Stomach (tissue), 9 donors: ENCODE results near the gene CTDSPL. TPM values are rescaled to one million over a fixed set of nuclear protein-coding genes. Genes with fewer than 3 reads are reported as not detected.

Source experiments
- DNase-seq, 2 donors: peaks; one replicate each; pipeline versions ENCODE4 v3.0.0 to v3.0.0-alpha.2; 2013 to 2019
- H3K27ac ChIP-seq, 5 donors: fragments of 200-600 bp in 4 of 5; sonication (generic) in 4 of 5; one replicate each; pipeline ENCODE4 v1.5.1; 2013 to 2019; ENCODE audit warnings: mild to moderate bottlenecking in 1 of 5, moderate library complexity in 1 of 5
- H3K27me3 ChIP-seq, 3 donors: fragments of 200-600 bp; sonication (generic); one replicate each; pipeline ENCODE4 v1.5.1; 2017 to 2019; ENCODE audit warnings: mixed run types in 1 of 3
- H3K36me3 ChIP-seq, 4 donors: fragments of 200-600 bp; sonication (generic); 1 replicate in 3 of 4; 2 replicates in 1 of 4; pipeline ENCODE4 v1.5.1; 2016 to 2019
- H3K4me1 ChIP-seq, 4 donors: fragments of 200-600 bp; sonication (generic); one replicate each; pipeline ENCODE4 v1.5.1; 2016 to 2019
- H3K4me3 ChIP-seq, 4 donors: fragments of 200-600 bp; sonication (generic) in 3 of 4; one replicate each; pipeline ENCODE4 v1.5.1; 2016 to 2019; ENCODE audit warnings: mild to moderate bottlenecking in 1 of 4
- H3K9me3 ChIP-seq, 4 donors: fragments of 200-600 bp; sonication (generic); one replicate each; pipeline ENCODE4 v1.5.1; 2016 to 2019
- EP300 ChIP-seq: sonication (generic); formaldehyde crosslinking; IDR thresholded peaks from one replicate; pipeline ENCODE4 v1.6.1; 2017; ENCODE audit warnings: antibody characterized with exemption
- POLR2A ChIP-seq, 4 donors: fragments of 450-650 bp; IDR thresholded peaks; one replicate each; pipeline ENCODE4 v1.6.1; 2016; ENCODE audit warnings: antibody characterized with exemption in 4 of 4, control low read depth in 2 of 4, mild to moderate bottlenecking in 1 of 4, moderate library complexity in 1 of 4
- POLR2AphosphoS5 ChIP-seq, 3 donors: sonication (generic); formaldehyde crosslinking; IDR thresholded peaks; one replicate each; pipeline ENCODE4 v1.6.1; 2016; ENCODE audit warnings: antibody characterized with exemption in 3 of 3
- WGBS, 5 donors: extraction: QIAGEN DNeasy Blood & Tissue Kit in 3 of 5; methylation state at CpG; one replicate each; pipeline versions ENCODE4 v1.1.5 to v1.1.7; 2013 to 2018; 5-methylcytosine and 5-hydroxymethylcytosine counted together
- intact Hi-C: fragments of 100-400 bp; cut with DNase I; formaldehyde crosslinking; loops from one replicate; pipeline ENCODE4 v1.15.1; 2023; ENCODE audit warnings: low total_unique reads
- polyA plus RNA-seq, 3 donors: library from polyadenylated mRNA; stranded (reverse); fragments of 200-250 nt; gene quantifications; one replicate each; pipeline ENCODE4 v1.2.3, GENCODE V29; 2013
- total RNA-seq, 5 donors: library from RNA; depleted of rRNA; stranded (reverse); fragments of >200 nt; gene quantifications; one replicate each; pipeline versions ENCODE4 v1.1.0 to v1.2.3, GENCODE V29; 2014 to 2016
- TF ChIP-seq, protein P1 (sequence below), 7 experiments: fragments of 450-650 bp in 4 of 7; fragments of 200-600 bp in 3 of 7; sonication (generic) in 3 of 7; IDR thresholded peaks; one replicate each; pipeline ENCODE4 v1.5.1; 2016 to 2019; ENCODE audit warnings: antibody characterized with exemption in 7 of 7, control low read depth in 2 of 7, mild to moderate bottlenecking in 1 of 7
- donor health status: healthy with polysubstance abuse.
- donor health status: Bipolar disorder and iron deficiency.
- donor health status: healthy.

CTDSPL gene
- total and polyA plus RNA-seq, 8 donors, result 13.4 to 54.9 (median 30.2) TPM

DNA sequence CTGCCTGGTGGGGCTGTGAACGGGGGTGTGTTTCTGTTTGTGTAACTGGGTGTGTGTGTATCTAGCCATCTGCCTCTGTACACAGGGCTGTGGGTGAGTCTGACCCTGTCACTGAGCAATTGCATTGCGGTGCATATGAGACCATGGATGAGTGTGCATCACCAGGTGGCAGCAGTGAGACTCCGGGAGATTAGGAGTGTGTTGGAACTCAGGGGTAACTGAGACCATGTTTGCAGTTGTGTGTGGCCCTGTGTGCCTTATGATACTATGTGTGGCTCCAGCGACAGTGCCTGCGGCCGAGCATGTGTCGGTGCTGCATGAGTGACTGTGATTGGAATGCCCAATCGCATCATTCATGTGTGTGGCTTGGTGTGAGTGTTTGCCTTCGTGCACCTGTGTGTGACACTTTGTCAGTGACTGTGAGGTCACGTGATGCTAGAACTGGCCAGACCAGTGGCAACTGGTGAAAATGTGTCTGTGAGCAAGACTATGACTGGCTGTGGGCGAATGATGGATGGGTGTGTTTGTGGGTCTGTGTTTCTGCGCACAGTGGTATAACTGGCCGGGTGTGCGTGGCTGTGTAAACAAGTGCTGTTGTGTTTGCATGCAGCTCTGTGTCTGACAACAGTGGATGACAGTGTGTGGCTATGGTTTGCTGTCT is 142.9 kb downstream of the CTDSPL start:
- Histone ChIP-seq H3K27me3 (no peaks in the 10 kb centered on the region), H3K9me3 (no peaks in the 10 kb centered on the region), H3K27ac (peak overlapping the region; percentile 70 to 79 (median 78)), H3K4me3 (no peak overlapping the region), H3K4me1 (peaks cover 31 to 62% (median 55%) of the 10 kb centered on the region in 4 donors), H3K36me3 (peaks cover 28 to 79% (median 72%) of the 10 kb centered on the region in 4 donors)
- DNase-seq, result peak; percentile 91 to 95
- intact Hi-C loops, result no loop called here
- 27 to 52% (median 37%) methylated on average over 14 of the region's 14 CpGs for WGBS, 5 donors
- no peak for TF ChIP-seq POLR2A (IDR thresholded peaks at IDR 0.05)
- no peak for TF ChIP-seq EP300
- TF ChIP-seq, protein P1, sequence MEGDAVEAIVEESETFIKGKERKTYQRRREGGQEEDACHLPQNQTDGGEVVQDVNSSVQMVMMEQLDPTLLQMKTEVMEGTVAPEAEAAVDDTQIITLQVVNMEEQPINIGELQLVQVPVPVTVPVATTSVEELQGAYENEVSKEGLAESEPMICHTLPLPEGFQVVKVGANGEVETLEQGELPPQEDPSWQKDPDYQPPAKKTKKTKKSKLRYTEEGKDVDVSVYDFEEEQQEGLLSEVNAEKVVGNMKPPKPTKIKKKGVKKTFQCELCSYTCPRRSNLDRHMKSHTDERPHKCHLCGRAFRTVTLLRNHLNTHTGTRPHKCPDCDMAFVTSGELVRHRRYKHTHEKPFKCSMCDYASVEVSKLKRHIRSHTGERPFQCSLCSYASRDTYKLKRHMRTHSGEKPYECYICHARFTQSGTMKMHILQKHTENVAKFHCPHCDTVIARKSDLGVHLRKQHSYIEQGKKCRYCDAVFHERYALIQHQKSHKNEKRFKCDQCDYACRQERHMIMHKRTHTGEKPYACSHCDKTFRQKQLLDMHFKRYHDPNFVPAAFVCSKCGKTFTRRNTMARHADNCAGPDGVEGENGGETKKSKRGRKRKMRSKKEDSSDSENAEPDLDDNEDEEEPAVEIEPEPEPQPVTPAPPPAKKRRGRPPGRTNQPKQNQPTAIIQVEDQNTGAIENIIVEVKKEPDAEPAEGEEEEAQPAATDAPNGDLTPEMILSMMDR (IDR thresholded peaks at IDR 0.05), result peak in 5 of 7 experiments; percentile 47 to 83 (median 60)
- TF ChIP-seq POLR2AphosphoS5 (IDR thresholded peaks at IDR 0.05), result peak in 2 of 3 donors; percentile 41 to 83

DNA sequence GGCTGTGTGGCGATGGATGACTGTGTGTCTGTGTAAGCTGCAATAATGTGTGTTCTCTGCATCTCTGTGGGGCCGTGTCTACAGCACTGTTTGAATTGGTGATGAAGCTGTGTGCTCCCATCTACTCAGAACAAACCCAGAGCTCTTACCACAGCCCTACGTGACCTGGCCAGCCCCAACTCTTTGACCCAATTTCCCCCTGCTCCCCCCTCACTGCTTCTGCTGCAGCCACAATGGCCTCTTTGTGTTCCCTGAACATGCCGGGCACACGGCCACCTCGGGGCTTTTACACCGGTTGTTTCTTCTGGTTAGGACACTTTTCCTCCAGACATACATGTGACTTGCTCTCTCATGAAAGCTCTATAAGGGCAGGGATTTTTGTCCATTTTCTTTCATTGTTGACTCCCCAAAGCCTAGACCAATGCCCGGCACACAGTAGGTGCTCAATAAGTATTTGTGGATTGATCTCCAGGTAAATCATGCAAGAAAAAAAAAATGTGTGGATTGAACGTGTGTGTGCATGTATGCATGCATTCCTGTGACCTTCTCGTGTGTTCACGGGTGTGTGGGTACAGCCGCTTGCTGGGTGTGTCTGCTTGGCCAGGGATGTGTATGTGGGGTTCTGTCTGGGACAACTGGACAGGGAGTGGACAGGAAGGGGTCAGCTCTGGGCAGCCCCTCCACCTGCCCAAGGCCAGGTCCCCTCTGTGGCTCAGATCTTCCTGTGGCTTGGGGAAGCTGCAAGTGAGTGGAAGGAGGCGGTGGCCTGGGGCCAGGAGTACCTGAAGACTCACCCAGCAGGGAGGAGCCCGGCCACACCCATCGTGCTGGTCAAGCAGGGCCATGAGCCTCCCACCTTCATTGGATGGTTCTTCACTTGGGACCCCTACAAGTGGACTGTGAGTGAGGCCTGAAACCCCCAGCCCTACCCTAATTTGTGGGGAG is 143.7 kb downstream of the CTDSPL start:
- DNase-seq, result peak; percentile 74 to 90
- H3K36me3 ChIP-seq, result peaks cover 28 to 82% (median 76%) of the 10 kb centered on the region in 4 donors
- TF ChIP-seq, protein P1 (IDR thresholded peaks at IDR 0.05), result no peak
- TF ChIP-seq EP300 (no peak), POLR2AphosphoS5 (IDR thresholded peaks at IDR 0.05) (no peak), POLR2A (IDR thresholded peaks at IDR 0.05) (no peak)
- no peak overlapping the region for H3K4me3 ChIP-seq
- H3K27me3 ChIP-seq, result no peaks in the 10 kb centered on the region
- WGBS, 5 donors, result 33 to 58% (median 42%) methylated on average over 12 to 15 of the region's 15 CpGs
- H3K4me1 ChIP-seq, result peaks cover 31 to 61% (median 51%) of the 10 kb centered on the region in 4 donors
- intact Hi-C loops, result no loop called here
- peak overlapping the region; percentile 42 to 79 (median 72) for H3K27ac ChIP-seq
- H3K9me3 ChIP-seq, result no peaks in the 10 kb centered on the region

DNA sequence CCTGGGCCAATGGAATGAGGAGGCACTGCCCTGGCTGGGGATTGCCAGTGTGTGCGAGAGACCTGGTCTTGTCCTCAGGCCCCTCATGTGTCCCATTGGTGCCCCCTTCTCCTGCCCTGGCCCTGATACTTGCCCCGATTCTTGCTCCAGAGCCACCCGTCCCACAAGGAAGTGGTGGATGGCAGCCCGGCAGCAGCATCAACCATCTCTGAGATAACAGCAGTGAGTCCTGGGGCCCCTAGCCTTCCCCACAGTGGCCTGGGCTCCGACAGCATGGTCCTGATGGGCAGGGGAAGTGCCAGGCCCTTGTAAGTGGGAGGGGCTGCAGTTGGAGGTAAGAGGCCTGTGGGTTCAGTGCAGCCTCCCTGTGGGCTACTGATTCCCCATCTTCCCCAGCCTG is 144.4 kb downstream of the CTDSPL start:
- peaks cover 31 to 82% (median 78%) of the 10 kb centered on the region in 4 donors for H3K36me3 ChIP-seq
- 74 to 88% (median 81%) methylated on average over 5 of the region's 5 CpGs for WGBS, 5 donors
- intact Hi-C loops, result no loop called here

More for the DNA sequence above, 144.4 kb downstream of the CTDSPL start:
- no peaks in the 10 kb centered on the region for H3K9me3 ChIP-seq
- DNase-seq, result no peak
- H3K4me3 ChIP-seq, result no peak overlapping the region
- peak overlapping the region in 4 of 5 donors; percentile 42 to 79 (median 75) for H3K27ac ChIP-seq
- no peaks in the 10 kb centered on the region for H3K27me3 ChIP-seq
- no peak for TF ChIP-seq EP300
- TF ChIP-seq, protein P1 (IDR thresholded peaks at IDR 0.05), result no peak
- peaks cover 28 to 54% (median 44%) of the 10 kb centered on the region in 4 donors for H3K4me1 ChIP-seq
